Measurements from ENCODE around the gene SIGLEC11.
"Not testable (repeated sequence)": the region's sequence is repeated elsewhere in the genome, so short reads cannot be mapped to it uniquely, and the experiment has no call there.

The SIGLEC11 gene

DNA sequence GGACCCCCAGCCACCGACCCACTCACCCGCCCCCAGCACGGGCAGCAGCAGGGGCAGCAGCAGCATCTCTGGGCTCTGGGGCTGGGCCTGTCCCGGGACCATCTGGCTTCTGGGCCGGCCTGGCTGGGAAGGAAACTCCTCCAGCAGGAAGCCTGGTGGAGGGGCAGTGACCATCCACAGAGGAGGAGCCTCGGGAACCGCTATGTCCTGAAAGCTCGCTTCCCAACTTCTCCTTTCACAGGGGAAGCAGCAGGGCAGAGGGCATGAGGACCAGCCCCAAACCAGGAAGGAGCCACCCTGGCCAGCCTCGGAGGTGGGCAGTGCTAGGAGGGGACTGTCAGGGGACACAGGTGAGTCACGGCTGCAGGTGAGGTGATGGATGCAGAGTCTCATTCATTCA lies at the start of gene SIGLEC11:
Gene SIGLEC11, minus strand, starts transcription at position 193 of the 400 bp plus-strand sequence. Its CDS starts 91 bp downstream, at position 102.
- not testable (repeated sequence) for DNase-seq (ENCODE audit: low read depth)

DNA sequence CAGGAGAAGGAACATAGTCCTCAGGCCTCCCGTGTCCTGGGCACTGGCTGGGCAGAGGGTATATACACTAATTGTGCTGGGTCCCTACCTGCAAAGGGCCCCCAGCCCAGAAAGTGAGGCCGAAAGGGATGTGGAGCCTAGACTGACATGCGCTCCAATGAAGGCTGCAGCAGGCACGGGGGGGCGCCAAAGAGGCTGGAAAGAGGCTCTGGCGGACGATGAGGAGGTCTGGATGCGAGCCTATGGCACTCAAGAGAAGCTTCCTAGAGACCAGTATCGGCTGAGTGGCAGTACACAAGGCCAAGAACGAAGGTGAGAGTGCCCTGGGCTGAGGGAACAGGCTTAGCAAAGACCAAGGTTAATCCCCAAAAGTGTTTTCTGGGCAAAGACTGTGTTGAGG lies 47.6 kb upstream of the SIGLEC11 start:
- no peak for DNase-seq (ENCODE audit: low read depth)

DNA sequence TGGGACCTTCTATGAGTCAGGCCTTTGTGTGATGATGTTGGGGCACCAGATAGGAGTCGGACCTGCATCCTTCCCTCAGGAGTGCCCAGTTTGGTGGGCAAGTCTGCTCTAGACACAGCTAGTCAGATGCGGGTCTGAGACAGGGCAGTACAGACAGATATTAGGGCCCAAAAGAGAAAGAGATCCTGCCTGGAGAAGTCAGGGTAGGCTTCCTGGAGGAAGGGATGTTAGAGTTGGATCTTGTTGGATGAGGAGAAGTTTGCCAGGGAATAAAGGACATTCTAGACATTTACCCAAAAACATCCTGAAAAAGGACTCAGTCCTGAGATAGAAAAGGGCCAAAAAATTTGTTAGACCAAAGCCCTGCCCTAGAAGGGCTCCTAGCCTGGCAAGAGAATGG lies 47.0 kb upstream of the SIGLEC11 start:
- DNase-seq (ENCODE audit: low read depth): no peak

GRCh38 chr19:50007170-50007569 lies 46.2 kb upstream of the SIGLEC11 start:
- no peak for DNase-seq (ENCODE audit: low read depth)

GRCh38 chr19:50005428-50005827 lies 44.5 kb upstream of the SIGLEC11 start:
- DNase-seq (ENCODE audit: low read depth): no peak

DNA sequence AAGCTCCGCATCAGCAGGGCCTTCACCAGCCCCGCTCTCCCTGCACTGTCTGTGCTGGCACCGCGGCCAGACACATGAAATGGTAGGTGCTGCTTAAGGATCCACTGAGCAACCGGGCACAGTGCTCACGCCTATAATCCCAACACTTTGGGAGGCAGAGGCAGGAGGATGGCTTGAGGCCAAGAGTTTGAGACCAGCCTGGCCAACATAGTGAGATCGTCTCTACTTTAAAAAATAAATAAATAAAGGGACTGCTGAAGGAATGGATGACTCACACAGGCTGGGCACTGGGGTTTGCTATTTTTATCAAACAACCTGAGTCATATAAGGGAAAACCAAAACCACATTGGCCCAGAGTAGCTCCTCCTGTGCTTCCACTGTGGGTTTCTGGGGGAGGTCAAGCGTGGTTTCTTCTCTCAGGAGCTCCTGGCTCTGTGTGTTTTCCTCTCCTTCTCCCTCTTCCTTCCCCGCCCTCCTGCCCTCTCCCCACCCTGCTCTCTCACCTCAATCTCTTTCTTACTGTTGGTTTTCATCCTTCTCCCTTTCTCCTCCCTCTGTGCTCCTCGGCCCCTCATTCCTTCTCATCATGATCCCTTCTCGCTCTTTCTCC lies 42.9 kb upstream of the SIGLEC11 start:
- DNase-seq (ENCODE audit: low read depth): no peak

DNA sequence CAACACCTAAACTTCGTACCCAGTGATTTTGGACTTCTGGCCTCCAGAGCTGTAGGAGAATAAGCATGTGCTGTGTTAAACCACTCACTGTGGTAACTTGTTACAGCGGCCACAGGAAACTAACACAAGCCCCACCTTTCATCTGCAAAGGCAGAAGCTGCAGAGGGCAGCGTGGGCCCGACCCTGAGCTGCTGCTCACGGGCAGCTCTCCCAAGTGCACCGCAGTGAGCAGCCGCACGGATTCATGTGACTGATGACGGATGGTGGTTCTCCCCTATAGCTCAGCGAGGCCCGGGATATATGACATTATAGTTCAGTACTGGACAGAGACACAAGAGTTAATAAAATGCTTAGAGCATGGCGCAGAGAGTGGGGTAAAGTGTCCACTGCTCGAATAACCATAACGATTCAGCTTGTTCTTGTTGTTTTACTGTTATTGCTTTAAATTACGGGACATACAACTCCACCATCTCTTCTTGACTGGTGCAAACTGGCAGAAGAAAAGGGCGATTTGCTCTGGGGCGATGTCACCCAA lies 42.3 kb upstream of the SIGLEC11 start:
- no peak for DNase-seq (ENCODE audit: low read depth)

- no peak for DNase-seq (ENCODE audit: low read depth)
These were observed 41.5 kb upstream of the SIGLEC11 start for GRCh38 chr19:50002386-50002960.

DNA sequence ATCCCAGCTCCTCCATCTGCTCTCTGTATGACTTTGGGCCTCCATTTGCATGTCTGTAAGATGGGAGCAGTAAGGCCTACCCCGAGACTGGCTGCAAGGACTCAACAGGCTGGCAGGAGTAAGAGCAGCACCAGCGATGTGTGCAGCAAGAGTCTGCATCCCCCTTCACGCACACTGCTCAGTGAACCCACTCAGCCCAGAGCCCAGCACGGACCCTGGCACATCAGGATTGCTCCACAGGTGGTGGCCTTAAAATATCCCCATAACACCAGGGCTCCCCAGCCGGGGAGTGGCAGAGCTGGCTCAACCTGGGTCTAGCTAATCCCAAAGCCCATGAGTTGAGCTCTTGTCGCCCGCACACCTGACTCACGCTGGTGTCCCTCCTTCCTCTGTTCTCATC lies 40.8 kb upstream of the SIGLEC11 start:
- no peak for DNase-seq (ENCODE audit: low read depth)

GRCh38 chr19:50000841-50001557 lies 40.0 kb upstream of the SIGLEC11 start:
- no peak for DNase-seq (ENCODE audit: low read depth)

DNA sequence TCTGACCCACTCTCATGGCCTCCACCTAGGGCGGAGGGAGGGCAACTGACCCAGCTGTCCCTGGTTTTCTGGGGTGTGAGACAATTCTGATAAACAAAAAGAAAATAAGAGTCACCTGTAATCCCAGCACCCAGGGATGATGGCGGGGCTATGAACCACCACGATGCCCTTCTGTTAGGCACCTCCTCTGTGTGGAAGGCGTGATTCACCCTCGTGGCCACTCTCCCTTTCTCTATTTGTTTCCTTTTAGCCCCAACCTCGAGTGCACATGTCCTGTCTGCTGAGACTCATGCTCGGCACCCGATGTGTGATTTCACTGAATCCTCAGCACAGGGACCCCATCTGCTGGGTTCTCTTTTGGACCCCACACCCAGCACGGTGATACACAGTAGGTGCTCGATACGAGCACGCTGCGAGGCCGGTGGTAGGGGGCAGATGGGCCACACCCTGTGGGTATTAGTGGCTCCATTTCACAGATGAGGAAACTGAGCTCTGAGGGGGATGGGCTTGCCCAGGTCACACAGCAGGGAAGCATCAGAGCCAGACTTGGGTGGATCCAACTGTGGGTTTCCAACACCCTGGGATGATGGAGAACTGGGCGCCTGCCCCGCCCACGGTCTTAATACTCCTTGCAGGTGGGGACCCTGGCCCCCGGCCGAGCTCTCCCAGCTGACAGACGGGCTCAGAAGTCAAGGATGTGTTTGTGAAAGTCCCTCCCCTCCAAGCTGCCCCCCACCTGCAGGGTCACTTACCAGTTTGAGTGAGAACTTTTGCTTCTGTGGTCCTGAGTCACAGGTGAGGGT lies 39.3 kb upstream of the SIGLEC11 start:
- DNase-seq (ENCODE audit: low read depth): no peak

DNA sequence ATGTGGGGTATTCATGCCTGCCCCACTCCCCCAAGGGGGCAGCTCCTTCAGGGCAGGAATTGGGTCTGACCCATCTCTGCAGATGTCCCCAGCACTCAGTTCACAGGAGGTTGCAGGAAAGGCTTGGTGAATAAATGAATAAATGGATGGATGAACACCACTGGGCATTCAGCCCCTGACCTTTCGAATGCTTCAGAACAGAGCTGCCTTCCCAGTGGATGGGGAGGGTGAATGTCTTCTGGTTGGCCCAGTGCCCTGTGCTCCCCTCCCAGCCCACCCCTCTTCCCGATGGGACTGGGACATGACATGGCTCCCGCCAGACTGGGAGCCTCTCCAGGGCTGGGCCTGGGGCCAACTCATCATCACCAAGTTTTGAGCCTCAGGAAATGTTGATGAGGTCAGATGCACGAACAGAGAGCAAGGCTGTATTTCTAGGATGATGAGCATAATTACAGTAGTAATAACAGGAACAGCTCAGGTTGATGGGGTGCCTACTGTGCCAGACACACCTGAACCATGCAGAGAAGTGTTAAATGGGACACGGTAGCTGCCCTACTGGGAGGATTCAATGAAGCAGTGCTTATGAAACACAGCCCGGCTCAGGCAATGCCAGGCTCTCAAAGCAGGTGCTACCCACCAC lies 38.5 kb upstream of the SIGLEC11 start:
- DNase-seq (ENCODE audit: low read depth): no peak

DNA sequence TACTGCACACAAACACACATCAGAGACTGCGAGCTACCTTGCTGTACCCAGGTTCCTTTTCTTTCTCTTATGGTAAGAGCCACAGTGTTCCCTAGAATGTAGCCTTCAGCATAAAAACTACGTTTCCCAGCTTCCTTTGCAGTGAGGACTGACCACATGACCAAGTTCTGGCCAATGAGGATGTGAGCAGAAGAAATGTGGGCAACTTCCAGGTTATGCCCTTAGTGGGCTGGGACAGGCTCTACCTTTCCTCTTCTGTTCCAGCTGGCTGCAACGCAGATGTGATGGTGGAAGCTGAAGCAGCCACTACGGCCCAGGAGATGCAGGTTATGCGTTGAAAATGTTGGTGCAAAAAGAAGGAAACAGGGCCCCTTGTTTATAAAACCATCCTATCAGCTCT lies 36.7 kb upstream of the SIGLEC11 start:
- no peak for DNase-seq (ENCODE audit: low read depth)

GRCh38 chr19:49988433-49988832 lies 27.5 kb upstream of the SIGLEC11 start:
- no peak for DNase-seq (ENCODE audit: low read depth)

DNA sequence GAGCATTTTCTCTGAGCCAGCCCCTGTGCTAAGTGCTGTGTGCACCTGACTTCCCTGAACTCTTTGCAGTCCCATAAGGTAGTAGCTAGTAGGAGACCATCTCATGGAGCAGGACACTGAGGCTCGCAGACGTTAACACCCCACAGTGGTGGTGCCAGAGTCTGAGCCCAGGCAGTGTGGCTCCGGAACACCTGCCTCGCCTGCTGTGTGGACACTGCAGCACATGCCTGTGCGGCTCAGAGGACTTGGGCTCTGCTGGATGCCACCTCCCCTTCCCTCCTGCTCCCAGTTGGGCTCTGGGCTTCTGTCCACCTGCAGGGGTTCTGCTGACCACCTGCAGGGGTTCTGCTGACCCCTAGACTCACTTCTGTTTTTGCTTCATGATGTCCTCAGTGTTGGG lies 27.0 kb upstream of the SIGLEC11 start:
- DNase-seq (ENCODE audit: low read depth): no peak

DNA sequence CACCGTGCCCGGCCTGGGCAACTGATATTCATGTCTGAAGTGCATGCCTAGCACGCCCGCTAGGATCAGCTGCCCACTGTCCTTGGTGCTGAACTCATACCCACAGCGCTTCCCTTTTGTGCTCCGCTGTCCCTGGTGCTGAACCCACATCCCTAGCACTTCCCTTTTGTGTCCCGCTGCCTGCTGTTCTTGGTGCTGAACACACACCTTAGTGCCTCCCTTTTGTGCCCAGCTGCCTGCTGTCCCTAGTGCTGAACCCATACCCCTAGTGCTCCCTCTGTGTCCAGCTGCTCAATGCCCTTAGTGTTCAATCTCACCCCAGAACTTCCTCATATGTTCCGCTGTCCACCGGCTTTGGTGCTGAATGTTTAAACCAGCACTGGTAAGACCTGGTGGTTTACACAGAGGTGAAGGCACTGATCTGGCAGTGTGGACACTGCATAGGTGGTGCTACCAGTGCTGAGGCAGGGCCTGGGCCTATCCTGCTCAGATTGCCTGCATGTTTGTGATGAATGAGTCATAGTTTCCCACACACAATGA lies 26.3 kb upstream of the SIGLEC11 start:
- DNase-seq (ENCODE audit: low read depth): peak; percentile 33

- DNase-seq (ENCODE audit: low read depth): no peak
These were observed 25.4 kb upstream of the SIGLEC11 start for GRCh38 chr19:49986354-49986753.

GRCh38 chr19:49985871-49986270 lies 24.9 kb upstream of the SIGLEC11 start:
- DNase-seq (ENCODE audit: low read depth): no peak

DNA sequence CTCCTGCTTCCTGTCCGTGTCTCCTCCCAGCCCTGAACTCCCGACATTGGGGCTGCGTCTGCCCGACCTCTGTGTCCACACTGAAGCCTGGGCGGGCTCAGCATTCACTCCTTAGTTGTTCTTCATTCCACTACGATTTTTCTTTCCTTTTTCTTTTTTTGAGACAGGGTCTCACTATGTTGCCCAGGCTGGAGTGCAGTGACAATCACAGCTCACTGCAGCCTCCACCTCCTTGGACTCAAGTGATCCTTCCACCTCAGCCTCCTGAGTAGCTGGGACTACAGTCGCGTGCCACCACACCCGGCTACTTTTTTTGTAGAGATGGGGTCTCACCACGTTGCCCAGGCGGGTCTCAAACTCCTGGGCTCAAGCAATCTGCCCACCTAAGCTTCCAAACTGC lies 23.5 kb upstream of the SIGLEC11 start:
- DNase-seq (ENCODE audit: low read depth): no peak

DNA sequence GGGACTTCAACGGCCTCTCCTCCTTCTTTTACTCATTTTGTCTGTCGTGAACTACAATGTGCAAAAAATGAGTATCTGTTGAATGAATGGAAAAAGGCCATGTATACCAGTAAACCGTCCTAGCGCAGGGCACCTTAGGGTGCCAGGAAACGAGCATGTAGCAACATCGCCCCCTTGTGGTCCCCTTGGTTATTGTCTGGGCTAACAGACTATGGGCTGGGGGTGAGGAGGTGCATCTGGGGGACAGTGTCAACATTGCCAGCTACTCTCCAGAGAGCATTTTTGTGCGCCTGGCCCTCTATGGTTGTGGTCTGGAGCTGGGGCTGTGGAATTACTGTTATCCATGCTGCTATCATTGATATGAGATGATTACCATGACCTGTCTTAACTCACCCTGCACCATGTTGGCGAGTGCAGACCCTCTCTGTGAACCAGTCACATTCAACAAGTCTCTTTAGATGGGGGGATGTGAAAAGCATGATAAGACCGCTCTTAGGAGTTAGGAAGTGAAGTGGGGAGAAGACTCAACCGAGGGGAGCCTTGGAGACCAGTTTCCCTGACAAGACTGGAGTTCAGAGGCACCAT lies 22.8 kb upstream of the SIGLEC11 start:
- peak; percentile 77 for DNase-seq (ENCODE audit: low read depth)

Data from stimulated activated CD8-positive, alpha-beta memory T cell treated with anti-CD3 and anti-CD28 coated beads, Interleukin-15, amount 100 ng/mL, for 24 hours (primary cell).